Astrocyte (in vitro differentiated cells and primary cell): ENCODE results near the gene CCNYL1. TPM values are rescaled to one million over a fixed set of nuclear protein-coding genes. Genes with fewer than 3 reads are reported as not detected.

Experiments used
- DNase-seq: peaks from one replicate; pipeline ENCODE4 v3.0.0-alpha.2; 2010; ENCODE audit warnings: low read depth
- FAIRE-seq: peaks from 2 replicates; lab custom pipeline; 2011; peaks lifted over from hg19 to GRCh38; lab: Jason Lieb, UNC
- H2AFZ ChIP-seq: 2 replicates; pipeline ENCODE4 v1.6.0; 2012; ENCODE audit warnings: low read depth, low read length, inconsistent platforms
- H3K27ac ChIP-seq: 2 replicates; pipeline ENCODE4 v1.5.1; 2011; ENCODE audit warnings: low read depth, low read length, inconsistent platforms
- H3K27me3 ChIP-seq: 2 replicates; pipeline ENCODE4 v1.6.0; 2011; ENCODE audit warnings: low read length, inconsistent platforms; ENCODE audit not compliant: insufficient read depth
- H3K36me3 ChIP-seq: 2 replicates; pipeline ENCODE4 v1.5.1; 2011; ENCODE audit warnings: low read length, inconsistent platforms; ENCODE audit not compliant: insufficient read depth
- H3K4me1 ChIP-seq: 2 replicates; pipeline ENCODE4 v1.5.1; 2011; ENCODE audit warnings: low read length, inconsistent platforms; ENCODE audit not compliant: insufficient read depth
- H3K4me2 ChIP-seq: 2 replicates; pipeline ENCODE4 v1.6.0; 2012; ENCODE audit warnings: low read length, inconsistent platforms
- H3K4me3 ChIP-seq: 2 replicates; pipeline ENCODE4 v1.5.1; 2011; ENCODE audit warnings: low read depth, mild to moderate bottlenecking, low read length, inconsistent platforms; ENCODE audit not compliant: insufficient read depth
- H3K79me2 ChIP-seq: 2 replicates; pipeline ENCODE4 v1.6.0; 2012; ENCODE audit warnings: mild to moderate bottlenecking, low read length, inconsistent platforms; ENCODE audit not compliant: insufficient read depth
- H3K9ac ChIP-seq: 2 replicates; pipeline ENCODE4 v1.6.0; 2012; ENCODE audit warnings: mild to moderate bottlenecking, low read length, inconsistent platforms
- H3K9me3 ChIP-seq: 2 replicates; pipeline ENCODE4 v1.5.1; 2012; ENCODE audit warnings: low read depth, mild to moderate bottlenecking, low read length, inconsistent platforms; ENCODE audit not compliant: insufficient read depth
- H4K20me1 ChIP-seq: 2 replicates; pipeline ENCODE4 v1.6.0; 2012; ENCODE audit warnings: low read length, inconsistent platforms; ENCODE audit not compliant: insufficient read depth
- H3K27ac Mint-ChIP-seq: one replicate; pipeline ENCODE4 v1.8.0; 2021; ENCODE audit warnings: mild to moderate bottlenecking, mixed read lengths; ENCODE audit not compliant: unreplicated experiment
- H3K27me3 Mint-ChIP-seq: one replicate; pipeline ENCODE4 v1.8.0; 2021; ENCODE audit warnings: low read depth, mixed read lengths; ENCODE audit not compliant: unreplicated experiment
- H3K36me3 Mint-ChIP-seq: one replicate; pipeline ENCODE4 v1.8.0; 2021; ENCODE audit warnings: low read depth, mixed read lengths; ENCODE audit not compliant: unreplicated experiment
- H3K4me1 Mint-ChIP-seq: one replicate; pipeline ENCODE4 v1.8.0; 2021; ENCODE audit warnings: low read depth, mixed read lengths; ENCODE audit not compliant: unreplicated experiment
- H3K4me3 Mint-ChIP-seq: one replicate; pipeline ENCODE4 v1.8.0; 2021; ENCODE audit warnings: mild to moderate bottlenecking, moderate library complexity, mixed read lengths; ENCODE audit not compliant: unreplicated experiment
- H3K9me3 Mint-ChIP-seq: one replicate; pipeline ENCODE4 v1.8.0; 2021; ENCODE audit warnings: mild to moderate bottlenecking, mixed read lengths; ENCODE audit not compliant: unreplicated experiment
- EZH2 ChIP-seq: IDR thresholded peaks from 2 replicates; pipeline ENCODE4 v1.6.1; 2012; ENCODE audit warnings: mild to moderate bottlenecking, low read length, inconsistent platforms; ENCODE audit not compliant: insufficient read depth
- total RNA-seq: library from RNA; stranded (reverse); gene quantifications from 2 replicates; pipeline ENCODE4 v1.2.1, GENCODE V29; 2021
- TF ChIP-seq, protein P1 (sequence below): IDR thresholded peaks from 2 replicates; pipeline ENCODE4 v1.5.1; 2011; ENCODE audit warnings: low read depth, mild to moderate bottlenecking, inconsistent platforms, low read length, moderate library complexity; ENCODE audit not compliant: insufficient read depth

Gene CCNYL1
- total RNA-seq, 1 donor from 2014 or later, result 35.2 TPM

DNA sequence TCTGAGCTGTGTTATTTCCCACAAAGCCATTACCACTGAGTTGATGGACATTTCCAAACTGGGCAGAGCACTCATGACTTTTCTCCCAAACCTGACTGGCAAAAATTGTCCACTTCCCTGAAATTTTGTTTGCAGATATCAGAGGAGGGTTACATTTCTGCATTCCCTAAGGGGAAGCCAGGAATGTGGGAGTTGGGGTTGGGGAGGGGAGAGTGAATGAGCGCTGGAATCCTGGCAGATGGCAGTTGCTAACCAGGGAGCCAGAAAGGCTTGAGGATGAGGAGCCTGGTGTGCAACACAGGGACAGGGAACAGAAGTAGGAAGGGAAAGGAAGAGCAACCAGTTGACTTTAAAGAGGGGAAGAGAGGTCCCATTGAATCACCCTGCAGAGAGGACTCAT is 14.0 kb upstream of the CCNYL1 start:
- Mint-ChIP-seq H3K27me3 (no peaks in the 10 kb centered on the region), H3K4me3 (no peak overlapping the region), H3K9me3 (peaks cover 2% of the 10 kb centered on the region), H3K36me3 (no peaks in the 10 kb centered on the region), H3K27ac (no peak overlapping the region), H3K4me1 (no peaks in the 10 kb centered on the region)
- no peaks in the 10 kb centered on the region for H3K27me3 ChIP-seq
- H3K79me2 ChIP-seq, result no peaks in the 10 kb centered on the region
- no peak overlapping the region for H3K4me2 ChIP-seq
- no peak overlapping the region for H3K27ac ChIP-seq
- no peak overlapping the region for H3K4me3 ChIP-seq
- no peaks in the 10 kb centered on the region for H4K20me1 ChIP-seq
- FAIRE-seq (no peak), DNase-seq (no peak)
- no peaks in the 10 kb centered on the region for H3K9me3 ChIP-seq
- H3K9ac ChIP-seq, result no peak overlapping the region
- no peak for TF ChIP-seq EZH2
- TF ChIP-seq, protein P1, sequence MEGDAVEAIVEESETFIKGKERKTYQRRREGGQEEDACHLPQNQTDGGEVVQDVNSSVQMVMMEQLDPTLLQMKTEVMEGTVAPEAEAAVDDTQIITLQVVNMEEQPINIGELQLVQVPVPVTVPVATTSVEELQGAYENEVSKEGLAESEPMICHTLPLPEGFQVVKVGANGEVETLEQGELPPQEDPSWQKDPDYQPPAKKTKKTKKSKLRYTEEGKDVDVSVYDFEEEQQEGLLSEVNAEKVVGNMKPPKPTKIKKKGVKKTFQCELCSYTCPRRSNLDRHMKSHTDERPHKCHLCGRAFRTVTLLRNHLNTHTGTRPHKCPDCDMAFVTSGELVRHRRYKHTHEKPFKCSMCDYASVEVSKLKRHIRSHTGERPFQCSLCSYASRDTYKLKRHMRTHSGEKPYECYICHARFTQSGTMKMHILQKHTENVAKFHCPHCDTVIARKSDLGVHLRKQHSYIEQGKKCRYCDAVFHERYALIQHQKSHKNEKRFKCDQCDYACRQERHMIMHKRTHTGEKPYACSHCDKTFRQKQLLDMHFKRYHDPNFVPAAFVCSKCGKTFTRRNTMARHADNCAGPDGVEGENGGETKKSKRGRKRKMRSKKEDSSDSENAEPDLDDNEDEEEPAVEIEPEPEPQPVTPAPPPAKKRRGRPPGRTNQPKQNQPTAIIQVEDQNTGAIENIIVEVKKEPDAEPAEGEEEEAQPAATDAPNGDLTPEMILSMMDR, result no peak
- H3K36me3 ChIP-seq, result no peaks in the 10 kb centered on the region
- H3K4me1 ChIP-seq, result no peaks in the 10 kb centered on the region
- H2AFZ ChIP-seq, result no peak overlapping the region

DNA sequence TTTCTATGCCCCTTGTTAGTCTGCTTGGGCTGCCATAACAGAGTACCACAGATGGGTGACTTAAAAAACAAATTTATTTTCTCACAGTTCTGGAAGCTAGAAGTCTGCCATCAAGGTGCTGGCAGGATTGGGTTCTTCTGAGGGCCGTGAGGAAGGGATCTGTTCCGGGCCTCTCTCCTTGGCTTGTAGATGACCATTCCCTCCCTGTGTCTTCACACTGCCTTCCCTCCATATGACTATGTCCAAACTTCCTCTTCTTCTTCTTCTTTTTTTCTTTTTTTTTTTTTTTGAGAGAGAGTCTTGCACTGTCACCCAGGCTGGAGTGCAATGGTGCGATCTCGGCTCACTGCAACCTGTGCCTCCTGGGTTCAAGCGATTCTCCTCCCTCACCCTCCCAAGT is 13.1 kb upstream of the CCNYL1 start:
- Mint-ChIP-seq H3K27ac (no peak overlapping the region), H3K9me3 (peaks cover 2% of the 10 kb centered on the region), H3K27me3 (no peaks in the 10 kb centered on the region), H3K36me3 (no peaks in the 10 kb centered on the region), H3K4me3 (no peak overlapping the region), H3K4me1 (no peaks in the 10 kb centered on the region)
- H3K4me1 ChIP-seq, result no peaks in the 10 kb centered on the region
- no peak for FAIRE-seq
- TF ChIP-seq EZH2, result no peak
- TF ChIP-seq, protein P1, result no peak
- no peaks in the 10 kb centered on the region for H3K27me3 ChIP-seq
- no peak for DNase-seq
- no peak overlapping the region for H2AFZ ChIP-seq
- H3K36me3 ChIP-seq, result no peaks in the 10 kb centered on the region
- no peak overlapping the region for H3K27ac ChIP-seq
- no peak overlapping the region for H3K4me2 ChIP-seq
- no peak overlapping the region for H3K4me3 ChIP-seq
- H3K9me3 ChIP-seq, result no peaks in the 10 kb centered on the region
- no peaks in the 10 kb centered on the region for H3K79me2 ChIP-seq
- no peak overlapping the region for H3K9ac ChIP-seq
- no peaks in the 10 kb centered on the region for H4K20me1 ChIP-seq

DNA sequence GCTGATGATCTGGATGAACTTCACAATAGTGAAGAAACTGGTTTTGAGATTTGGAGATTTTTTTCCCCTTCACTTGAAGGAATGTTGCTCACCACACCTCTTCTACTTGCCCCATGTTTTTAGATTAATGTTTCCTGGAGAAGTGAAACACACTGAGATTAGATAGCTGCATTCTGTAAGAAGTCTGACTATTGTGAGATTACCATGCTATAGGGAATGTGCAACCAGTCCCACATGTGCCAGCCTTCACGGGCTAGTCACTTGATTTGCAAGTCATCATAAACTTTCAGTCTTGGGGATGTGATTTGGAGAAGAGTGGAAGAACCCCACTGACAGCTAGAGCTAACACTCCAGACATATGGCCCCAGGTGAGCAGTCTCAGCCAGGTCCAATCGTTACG is 7.4 kb upstream of the CCNYL1 start:
- TF ChIP-seq, protein P1, result no peak
- no peak for TF ChIP-seq EZH2
- no peak for FAIRE-seq
- H3K27me3 Mint-ChIP-seq, result no peaks in the 10 kb centered on the region
- H3K36me3 Mint-ChIP-seq, result no peaks in the 10 kb centered on the region
- H3K36me3 ChIP-seq, result no peaks in the 10 kb centered on the region
- DNase-seq, result no peak
- no peaks in the 10 kb centered on the region for H3K4me1 ChIP-seq
- no peaks in the 10 kb centered on the region for H3K9me3 ChIP-seq
- H2AFZ ChIP-seq, result no peak overlapping the region
- H3K9me3 Mint-ChIP-seq, result no peaks in the 10 kb centered on the region
- no peak overlapping the region for H3K4me2 ChIP-seq
- no peaks in the 10 kb centered on the region for H3K27me3 ChIP-seq
- peaks cover 3% of the 10 kb centered on the region for H3K4me1 Mint-ChIP-seq
- no peak overlapping the region for H3K4me3 ChIP-seq
- no peaks in the 10 kb centered on the region for H4K20me1 ChIP-seq
- H3K27ac ChIP-seq, result no peak overlapping the region
- no peak overlapping the region for H3K4me3 Mint-ChIP-seq
- H3K79me2 ChIP-seq, result no peaks in the 10 kb centered on the region
- H3K9ac ChIP-seq, result no peak overlapping the region
- H3K27ac Mint-ChIP-seq, result no peak overlapping the region
